OCI-M2 (cell line): ENCODE results near the gene HMGCS2.

Experiments used
- DNase-seq: peaks from one replicate; lab custom pipeline; 2025; ENCODE audit not compliant: unreplicated experiment; lab: John Stamatoyannopoulos, UW

HMGCS2 gene

GRCh38 chr1:119762953-119763352 lies 5.8 kb downstream of the HMGCS2 start:
- no peak for DNase-seq

- DNase-seq, result no peak
These were observed 6.3 kb downstream of the HMGCS2 start for GRCh38 chr1:119762409-119762808.

- DNase-seq, result no peak
These were observed 10.1 kb downstream of the HMGCS2 start for GRCh38 chr1:119758584-119758983.

- no peak for DNase-seq
These were observed 16.1 kb downstream of the HMGCS2 start for GRCh38 chr1:119752592-119752991.

GRCh38 chr1:119748040-119748439 lies 20.7 kb downstream of the HMGCS2 start:
- no peak for DNase-seq

- no peak for DNase-seq
These were observed 21.3 kb downstream of the HMGCS2 start for GRCh38 chr1:119747451-119747850.

GRCh38 chr1:119745034-119745433 lies 23.7 kb downstream of the HMGCS2 start:
- no peak for DNase-seq

- DNase-seq, result no peak
These were observed 24.1 kb downstream of the HMGCS2 start for GRCh38 chr1:119744598-119744942.

GRCh38 chr1:119743776-119744597 lies 24.7 kb downstream of the HMGCS2 start:
- peak; percentile 5 for DNase-seq

- no peak for DNase-seq
These were observed 25.4 kb downstream of the HMGCS2 start for GRCh38 chr1:119743308-119743707.

GRCh38 chr1:119742677-119743076 lies 26.0 kb downstream of the HMGCS2 start:
- no peak for DNase-seq

GRCh38 chr1:119742202-119742601 lies 26.5 kb downstream of the HMGCS2 start:
- no peak for DNase-seq

GRCh38 chr1:119740896-119741780 lies 27.6 kb downstream of the HMGCS2 start:
- no peak for DNase-seq

GRCh38 chr1:119740261-119740660 lies 28.4 kb downstream of the HMGCS2 start:
- DNase-seq, result no peak

- no peak for DNase-seq
These were observed 29.6 kb downstream of the HMGCS2 start for GRCh38 chr1:119739150-119739549.

GRCh38 chr1:119738100-119738720 lies 30.5 kb downstream of the HMGCS2 start:
- DNase-seq, result no peak

GRCh38 chr1:119737040-119737682 lies 31.5 kb downstream of the HMGCS2 start:
- DNase-seq, result peak; percentile 79

- no peak for DNase-seq
These were observed 32.1 kb downstream of the HMGCS2 start for GRCh38 chr1:119736649-119737039.

GRCh38 chr1:119735217-119735616 lies 33.5 kb downstream of the HMGCS2 start:
- no peak for DNase-seq

- no peak for DNase-seq
These were observed 35.0 kb downstream of the HMGCS2 start for GRCh38 chr1:119733754-119734153.

- DNase-seq, result no peak
These were observed 36.1 kb downstream of the HMGCS2 start for GRCh38 chr1:119732465-119733168.
